Liver (tissue), 9 donors: ENCODE results near the gene ALDH2. TPM values are rescaled to one million over a fixed set of nuclear protein-coding genes. Genes with fewer than 3 reads are reported as not detected.

Experiments
- DNase-seq: peaks from one replicate; pipeline ENCODE4 v3.0.0-alpha.2; 2017; ENCODE audit warnings: low spot score
- H3K27ac ChIP-seq, 2 donors: one replicate each; pipeline ENCODE4 v1.7.0; 2013; ENCODE audit warnings: inconsistent platforms in 2 of 2, low read length in 2 of 2, control low read depth in 1 of 2, low read depth in 1 of 2, mild to moderate bottlenecking in 1 of 2
- H3K27me3 ChIP-seq, 4 donors: one replicate each; pipeline versions ENCODE4 v1.6.1 to v1.7.0; 2013; ENCODE audit warnings: low read length in 3 of 4, inconsistent platforms in 1 of 4, mild to moderate bottlenecking in 1 of 4, moderate library complexity in 1 of 4; ENCODE audit not compliant: control insufficient read depth in 4 of 4, insufficient read depth in 4 of 4
- H3K36me3 ChIP-seq, 4 donors: one replicate each; pipeline versions ENCODE4 v1.6.1 to v1.7.0; 2013; ENCODE audit warnings: low read length in 3 of 4, mild to moderate bottlenecking in 3 of 4, low read depth in 1 of 4, moderate library complexity in 1 of 4; ENCODE audit not compliant: control insufficient read depth in 4 of 4, insufficient read depth in 3 of 4
- H3K4me1 ChIP-seq, 4 donors: one replicate each; pipeline versions ENCODE4 v1.6.1 to v1.7.0; 2013; ENCODE audit warnings: low read length in 3 of 4, mild to moderate bottlenecking in 3 of 4, moderate library complexity in 1 of 4; ENCODE audit not compliant: control insufficient read depth in 4 of 4, insufficient read depth in 4 of 4
- H3K4me3 ChIP-seq, 3 donors: one replicate each; pipeline versions ENCODE4 v1.6.1 to v1.7.0; 2013; ENCODE audit warnings: low read length in 3 of 3, control low read depth in 1 of 3, low read depth in 1 of 3, mild to moderate bottlenecking in 1 of 3
- H3K9ac ChIP-seq, 2 donors: one replicate each; pipeline ENCODE4 v1.7.0; 2013; ENCODE audit warnings: low read length in 2 of 2, mild to moderate bottlenecking in 2 of 2, moderate library complexity in 2 of 2, control low read depth in 1 of 2, low read depth in 1 of 2
- H3K9me3 ChIP-seq, 4 donors: one replicate each; pipeline versions ENCODE4 v1.6.1 to v1.7.0; 2013; ENCODE audit warnings: low read length in 3 of 4; ENCODE audit not compliant: control insufficient read depth in 4 of 4
- ATF3 ChIP-seq: IDR thresholded peaks from 2 replicates; pipeline ENCODE4 v1.6.1; 2016; ENCODE audit warnings: antibody characterized with exemption
- CTCF ChIP-seq: fragments of 150-350 bp; IDR thresholded peaks from 2 replicates; pipeline ENCODE4 v1.5.1; 2017; ENCODE audit warnings: improper control_type of control experiment, low read depth, low read length; ENCODE audit not compliant: missing input control
- EGR1 ChIP-seq, 2 donors: IDR thresholded peaks; 2 replicates each; pipeline ENCODE4 v1.6.1; 2016 to 2018; ENCODE audit warnings: antibody characterized with exemption in 2 of 2, low read depth in 2 of 2
- FOXA1 ChIP-seq: IDR thresholded peaks from 2 replicates; pipeline ENCODE4 v1.6.1; 2016; ENCODE audit warnings: antibody characterized with exemption
- FOXA2 ChIP-seq: IDR thresholded peaks from 2 replicates; pipeline ENCODE4 v1.6.1; 2016; ENCODE audit warnings: antibody characterized with exemption
- GABPA ChIP-seq, 2 donors: IDR thresholded peaks in 1 of 2; conservative IDR thresholded peaks in 1 of 2; 2 replicates each; pipeline ENCODE4 v1.6.1; 2016; ENCODE audit warnings: antibody characterized with exemption in 2 of 2, mild to moderate bottlenecking in 1 of 2, moderate library complexity in 1 of 2
- HNF4A ChIP-seq, 2 donors: conservative IDR thresholded peaks; 2 replicates each; pipeline ENCODE4 v1.6.1; 2016; ENCODE audit warnings: antibody characterized with exemption in 2 of 2, mild to moderate bottlenecking in 2 of 2
- HNF4G ChIP-seq: IDR thresholded peaks from 2 replicates; pipeline ENCODE4 v1.6.1; 2016; ENCODE audit warnings: antibody characterized with exemption
- JUND ChIP-seq, 2 donors: IDR thresholded peaks; 2 replicates each; pipeline ENCODE4 v1.6.1; 2016; ENCODE audit warnings: antibody characterized with exemption in 2 of 2
- MAX ChIP-seq: IDR thresholded peaks from 2 replicates; pipeline ENCODE4 v1.6.1; 2016; ENCODE audit warnings: antibody characterized with exemption
- NR2F2 ChIP-seq: IDR thresholded peaks from 2 replicates; pipeline ENCODE4 v1.6.1; 2016; ENCODE audit warnings: antibody characterized with exemption
- RAD21 ChIP-seq, 2 donors: IDR thresholded peaks; 2 replicates each; pipeline ENCODE4 v1.6.1; 2016; ENCODE audit warnings: antibody characterized with exemption in 2 of 2, mild to moderate bottlenecking in 2 of 2
- REST ChIP-seq: IDR thresholded peaks from 2 replicates; pipeline ENCODE4 v1.6.1; 2016; ENCODE audit warnings: antibody characterized with exemption, mild to moderate bottlenecking
- RXRA ChIP-seq, 2 donors: IDR thresholded peaks; 2 replicates each; pipeline ENCODE4 v1.6.1; 2017 to 2018; ENCODE audit warnings: antibody characterized with exemption in 2 of 2, mild to moderate bottlenecking in 1 of 2
- SP1 ChIP-seq: IDR thresholded peaks from 2 replicates; pipeline ENCODE4 v1.6.1; 2018; ENCODE audit warnings: antibody characterized with exemption, mild to moderate bottlenecking
- TAF1 ChIP-seq: conservative IDR thresholded peaks from 2 replicates; pipeline ENCODE4 v1.6.1; 2016; ENCODE audit warnings: antibody characterized with exemption, mild to moderate bottlenecking
- YY1 ChIP-seq: IDR thresholded peaks from 2 replicates; pipeline ENCODE4 v1.6.1; 2016; ENCODE audit warnings: antibody characterized with exemption, mild to moderate bottlenecking
- ZBTB33 ChIP-seq: IDR thresholded peaks from 2 replicates; pipeline ENCODE4 v1.6.1; 2016; ENCODE audit warnings: antibody characterized with exemption
- WGBS: extraction: QIAGEN DNeasy Blood & Tissue Kit; methylation state at CpG from one replicate; pipeline ENCODE4 v1.1.7; 2013; 5-methylcytosine and 5-hydroxymethylcytosine counted together
- polyA plus RNA-seq, 2 donors: library from polyadenylated mRNA; stranded (reverse) in 1 of 2; unstranded in 1 of 2; fragments of 200-250 nt in 1 of 2; fragments of >200 nt in 1 of 2; fragmentation: Nextera tagmentation in 1 of 2; extraction: Ambion mirVana in 1 of 2; gene quantifications; one replicate each; pipeline versions ENCODE4 v1.2.1 to v1.2.3, GENCODE V29; 2013 to 2015
- total RNA-seq, 2 donors: library from RNA; depleted of rRNA; stranded (reverse); fragments of >200 nt; gene quantifications; one replicate each; pipeline ENCODE4 v1.2.3, GENCODE V29; 2014
- donor health status: healthy.
- donor health status: healthy.
- donor health status: healthy.
- donor health status: healthy.
- donor health status: healthy.

Gene ALDH2
- total and polyA plus RNA-seq, 4 donors: 93.1 to 849 (median 573) TPM

- TF ChIP-seq JUND (IDR thresholded peaks at IDR 0.05): no peak
- TF ChIP-seq FOXA1: no peak
- no peak for TF ChIP-seq RXRA (IDR thresholded peaks at IDR 0.05)
- no peak for TF ChIP-seq ZBTB33
- no peak for TF ChIP-seq MAX
- TF ChIP-seq YY1: no peak
- TF ChIP-seq NR2F2: no peak
- no peak for TF ChIP-seq REST
- no peak for TF ChIP-seq EGR1 (IDR thresholded peaks at IDR 0.05; ENCODE audit: low read depth in 2 of 2)
- no peak for TF ChIP-seq RAD21 (IDR thresholded peaks at IDR 0.05)
- TF ChIP-seq HNF4A (conservative IDR thresholded peaks at IDR 0.05): no peak
- TF ChIP-seq FOXA2: no peak
- no peak for TF ChIP-seq GABPA (IDR thresholded peaks at IDR 0.05 in 1 of 2, conservative IDR thresholded peaks at IDR 0.05 in 1 of 2)
- TF ChIP-seq SP1: no peak
- no peak for TF ChIP-seq HNF4G
- TF ChIP-seq TAF1: no peak
- no peak for TF ChIP-seq ATF3
- no peak for TF ChIP-seq CTCF
- Histone ChIP-seq H3K36me3 (peaks cover 9 to 44% (median 24%) of the 10 kb centered on the region in 4 donors), H3K4me3 (no peak overlapping the region), H3K27me3 (no peaks in the 10 kb centered on the region), H3K9ac (no peak overlapping the region), H3K4me1 (no peaks in the 10 kb centered on the region), H3K9me3 (no peaks in the 10 kb centered on the region), H3K27ac (no peak overlapping the region)
- no peak for DNase-seq
- 86% methylated on average over 4 of the region's 4 CpGs for WGBS
Observed at GRCh38 chr12:111732786-111733185, 33.9 kb upstream of the ALDH2 start.
